Hepatocyte (in vitro differentiated cells): ENCODE data around the gene TRAF1.

Experiments used
- CTCF ChIP-seq: fragments of 200-600 bp; sonication (generic); IDR thresholded peaks from 2 replicates; pipeline ENCODE4 v1.5.1; 2016; ENCODE audit warnings: antibody characterized with exemption, mild to moderate bottlenecking; ENCODE audit not compliant: poor library complexity
- EZH2 ChIP-seq: fragments of 200-600 bp; sonication (generic); IDR thresholded peaks from 2 replicates; pipeline ENCODE4 v1.6.1; 2016; ENCODE audit warnings: antibody characterized with exemption, mild to moderate bottlenecking, borderline replicate concordance
- EZH2phosphoT487 ChIP-seq: fragments of 200-600 bp; sonication (generic); IDR thresholded peaks from one replicate; pipeline ENCODE4 v1.6.1; 2018; ENCODE audit warnings: antibody characterized with exemption, mild to moderate bottlenecking, low read depth, moderate library complexity; ENCODE audit not compliant: unreplicated experiment, severe bottlenecking

DNA sequence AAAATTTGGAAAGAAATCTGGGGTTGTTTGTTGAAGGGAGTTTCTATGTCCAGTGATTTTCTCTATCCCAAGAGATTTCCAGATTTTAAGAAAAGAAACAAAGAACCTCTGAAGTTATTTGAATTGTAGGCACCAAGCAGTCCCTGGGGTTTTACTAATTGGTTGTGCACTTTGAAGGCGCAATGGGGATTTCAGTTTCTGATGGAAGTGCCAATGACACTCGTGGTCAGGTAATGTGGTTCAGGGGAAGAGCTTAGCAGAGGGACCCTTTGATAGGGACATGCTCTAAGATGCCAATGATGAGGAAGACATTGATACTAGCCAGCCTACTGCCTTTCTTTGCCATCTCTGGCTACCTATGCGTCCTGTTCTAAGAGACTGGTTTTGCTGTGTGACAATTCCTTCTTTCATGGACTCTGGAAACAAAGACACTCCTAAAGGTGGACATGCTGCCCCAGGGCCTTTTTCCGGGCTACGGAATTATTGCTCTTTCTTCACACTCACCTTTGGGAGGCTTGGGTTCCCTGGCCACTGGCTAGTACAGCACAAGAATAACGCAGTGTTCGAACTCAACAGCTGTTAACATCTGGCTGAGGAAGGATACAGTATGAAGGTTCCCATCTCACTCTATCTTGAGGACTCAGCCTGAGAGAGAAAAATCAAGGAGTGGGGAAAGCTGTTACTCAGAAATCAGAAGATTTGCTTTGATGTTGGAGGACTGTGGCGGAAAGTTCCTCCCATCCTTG is 6.9 kb upstream of the TRAF1 start:
- no peak for TF ChIP-seq CTCF
- TF ChIP-seq EZH2: no peak
- TF ChIP-seq EZH2phosphoT487: no peak
